IMR-90 (cell line): ENCODE results near the gene CMIP. TPM values are rescaled to one million over a fixed set of nuclear protein-coding genes. Genes with fewer than 3 reads are reported as not detected.

Source experiments
- ATAC-seq: fragments of 200-7000 bp; cut with Tn5 transposase; 2 replicates; pipeline ENCODE4 v1.9.1; 2020; ENCODE audit warnings: low read depth, mild to moderate bottlenecking, moderate library complexity
- BruUV-seq: library from RNA; stranded (reverse); fragments of 400-500 nt; replicated peaks from 2 replicates; lab custom pipeline; 2021; lab: Mats Ljungman, UMichigan
- CTCF ChIA-PET: fragments of 300-600 bp; formaldehyde crosslinking; extraction: SDS; loops from one replicate; lab custom pipeline; 2021; ENCODE audit warnings: antibody characterized with exemption; lab: Yijun Ruan, JAX
- POLR2A ChIA-PET: fragments of 300-600 bp; sonication (Branson Sonifier 250); formaldehyde crosslinking; loops from one replicate; lab custom pipeline; 2022; ENCODE audit warnings: antibody characterized with exemption; ENCODE audit not compliant: unreplicated experiment; lab: Charles Lee
- DNase-seq: peaks from one replicate; pipeline ENCODE4 v3.0.0; 2013
- H2AFZ ChIP-seq: replicated peaks from 2 replicates; pipeline ENCODE3; 2013; ENCODE audit warnings: low read length, mild to moderate bottlenecking; ENCODE audit not compliant: poor library complexity
- H2AK5ac ChIP-seq: 2 replicates; pipeline ENCODE4 v1.6.1; 2013; ENCODE audit warnings: low read depth, low read length, inconsistent platforms
- H2AK9ac ChIP-seq: replicated peaks from 2 replicates; pipeline ENCODE3; 2013; ENCODE audit warnings: mild to moderate bottlenecking, low read depth, low read length, moderate library complexity; ENCODE audit not compliant: poor library complexity
- H2BK120ac ChIP-seq: 2 replicates; pipeline ENCODE4 v1.6.1; 2013; ENCODE audit warnings: low read depth, low read length, inconsistent platforms
- H2BK15ac ChIP-seq: 3 replicates; pipeline ENCODE4 v1.6.1; 2013; ENCODE audit warnings: low read depth, low read length, inconsistent platforms
- H2BK20ac ChIP-seq: 2 replicates; pipeline ENCODE4 v1.6.1; 2013; ENCODE audit warnings: low read depth, mild to moderate bottlenecking, inconsistent platforms, low read length, moderate library complexity
- H2BK5ac ChIP-seq: 2 replicates; pipeline ENCODE4 v1.6.1; 2013; ENCODE audit warnings: mild to moderate bottlenecking, low read depth, low read length, inconsistent platforms; ENCODE audit not compliant: poor library complexity, severe bottlenecking
- H3K14ac ChIP-seq: replicated peaks from 2 replicates; pipeline ENCODE4 v1.6.1; 2013; ENCODE audit warnings: low read depth, low read length, inconsistent platforms
- H3K18ac ChIP-seq: 2 replicates; pipeline ENCODE4 v1.6.1; 2013; ENCODE audit warnings: low read depth, low read length, control low read depth
- H3K23ac ChIP-seq: 2 replicates; pipeline ENCODE4 v1.6.1; 2013; ENCODE audit warnings: low read depth, low read length, inconsistent platforms
- H3K27ac ChIP-seq: 2 replicates; pipeline ENCODE4 v1.5.1; 2013; ENCODE audit warnings: mild to moderate bottlenecking, control low read depth, low read length; ENCODE audit not compliant: insufficient read depth
- H3K27me3 ChIP-seq: 2 replicates; pipeline ENCODE4 v1.6.1; 2013; ENCODE audit warnings: low read length; ENCODE audit not compliant: control insufficient read depth, insufficient read depth
- H3K36me3 ChIP-seq: 2 replicates; pipeline ENCODE4 v1.6.1; 2013; ENCODE audit warnings: low read length, mixed read lengths; ENCODE audit not compliant: control insufficient read depth, insufficient read depth
- H3K4ac ChIP-seq: 2 replicates; pipeline ENCODE4 v1.6.1; 2013; ENCODE audit warnings: low read depth, low read length, inconsistent platforms
- H3K4me1 ChIP-seq: 2 replicates; pipeline ENCODE4 v1.6.1; 2013; ENCODE audit warnings: low read length, mixed read lengths; ENCODE audit not compliant: control insufficient read depth, insufficient read depth
- H3K4me2 ChIP-seq: 2 replicates; pipeline ENCODE4 v1.6.1; 2013; ENCODE audit warnings: low read depth, mild to moderate bottlenecking, control low read depth, low read length, moderate library complexity
- H3K4me3 ChIP-seq: 2 replicates; pipeline ENCODE4 v1.5.1; 2013; ENCODE audit warnings: low read depth, mild to moderate bottlenecking, control low read depth, low read length, moderate library complexity; ENCODE audit not compliant: insufficient read depth
- H3K56ac ChIP-seq: 2 replicates; pipeline ENCODE4 v1.6.1; 2013; ENCODE audit warnings: low read length, inconsistent platforms; ENCODE audit not compliant: insufficient read depth; ENCODE audit errors: extremely low read depth
- H3K79me1 ChIP-seq, 2 experiments: 2 replicates each; pipeline ENCODE4 v1.6.1; 2013; ENCODE audit warnings: low read length in 2 of 2, inconsistent platforms in 1 of 2, low read depth in 1 of 2
- H3K9ac ChIP-seq: 2 replicates; pipeline ENCODE4 v1.6.1; 2013; ENCODE audit warnings: low read depth, low read length, control low read depth
- H3K9me1 ChIP-seq: 2 replicates; pipeline ENCODE4 v1.6.1; 2013; ENCODE audit warnings: low read length, inconsistent platforms; ENCODE audit not compliant: insufficient read depth
- H3K9me3 ChIP-seq: 2 replicates; pipeline ENCODE4 v1.6.1; 2013; ENCODE audit warnings: low read length; ENCODE audit not compliant: control insufficient read depth, insufficient read depth
- H4K20me1 ChIP-seq: 2 replicates; pipeline ENCODE4 v1.6.1; 2013; ENCODE audit warnings: low read length, inconsistent platforms; ENCODE audit not compliant: insufficient read depth
- H4K5ac ChIP-seq: 2 replicates; pipeline ENCODE4 v1.6.1; 2013; ENCODE audit warnings: mild to moderate bottlenecking, low read depth, low read length, control low read depth
- H4K8ac ChIP-seq, 2 experiments: 2 replicates each; pipeline ENCODE4 v1.6.1; 2013; ENCODE audit warnings: low read depth in 2 of 2, low read length in 2 of 2, control low read depth in 1 of 2, inconsistent platforms in 1 of 2
- H4K91ac ChIP-seq: 2 replicates; pipeline ENCODE4 v1.6.1; 2013; ENCODE audit warnings: low read depth, low read length, inconsistent platforms; ENCODE audit not compliant: insufficient read depth
- BHLHE40 ChIP-seq: fragments of 150-350 bp; IDR thresholded peaks from 2 replicates; pipeline ENCODE4 v1.6.1; 2016; ENCODE audit warnings: mild to moderate bottlenecking, low read depth, low read length
- CEBPB ChIP-seq: IDR thresholded peaks from 2 replicates; pipeline ENCODE4 v1.6.1; 2012; ENCODE audit warnings: low read depth, low read length, improper control_type of control experiment
- ELK1 ChIP-seq: fragments of 150-350 bp; IDR thresholded peaks from 2 replicates; pipeline ENCODE4 v1.6.1; 2016; ENCODE audit warnings: low read depth, mild to moderate bottlenecking, low read length, moderate library complexity, borderline replicate concordance
- FOS ChIP-seq: fragments of 150-350 bp; IDR thresholded peaks from 2 replicates; pipeline ENCODE4 v1.6.1; 2016; ENCODE audit warnings: low read depth, low read length
- MAFK ChIP-seq: IDR thresholded peaks from 2 replicates; pipeline ENCODE4 v1.6.1; 2012; ENCODE audit warnings: low read depth, low read length, improper control_type of control experiment
- MAZ ChIP-seq: IDR thresholded peaks from 2 replicates; pipeline ENCODE4 v1.6.1; 2012; ENCODE audit warnings: low read depth, mild to moderate bottlenecking, low read length, improper control_type of control experiment, moderate library complexity, borderline replicate concordance
- MXI1 ChIP-seq: IDR thresholded peaks from 2 replicates; pipeline ENCODE4 v1.6.1; 2012; ENCODE audit warnings: low read depth, mild to moderate bottlenecking, low read length, moderate library complexity, borderline replicate concordance
- NFE2L2 ChIP-seq: fragments of 150-350 bp; IDR thresholded peaks from 2 replicates; pipeline ENCODE4 v1.6.1; 2016; ENCODE audit warnings: low read depth, mild to moderate bottlenecking, low read length
- POLR2A ChIP-seq: IDR thresholded peaks from 2 replicates; pipeline ENCODE4 v1.6.1; 2012; ENCODE audit warnings: mild to moderate bottlenecking, low read depth, low read length
- RAD21 ChIP-seq: IDR thresholded peaks from 2 replicates; pipeline ENCODE4 v1.6.1; 2012; ENCODE audit warnings: low read length, improper control_type of control experiment
- RCOR1 ChIP-seq: IDR thresholded peaks from 2 replicates; pipeline ENCODE4 v1.6.1; 2012; ENCODE audit warnings: mild to moderate bottlenecking, low read length, improper control_type of control experiment; ENCODE audit not compliant: insufficient replicate concordance
- RFX5 ChIP-seq: IDR thresholded peaks from 2 replicates; pipeline ENCODE4 v1.8.0; 2012; ENCODE audit warnings: low read depth, mild to moderate bottlenecking, low read length, moderate library complexity
- SMC3 ChIP-seq: fragments of 150-350 bp; IDR thresholded peaks from 2 replicates; pipeline ENCODE4 v1.6.1; 2016; ENCODE audit warnings: low read depth, mild to moderate bottlenecking, antibody characterized with exemption, low read length, moderate library complexity
- WGBS, 2 experiments: methylation state at CpG; one replicate each; pipeline versions ENCODE4 v1.1.5 to v1.1.7; 2013; ENCODE audit warnings: missing lambda C conversion rate in 2 of 2; ENCODE audit not compliant: insufficient read length in 1 of 2; ENCODE audit errors: extremely low coverage in 2 of 2; 5-methylcytosine and 5-hydroxymethylcytosine counted together
- dilution Hi-C: fragments of 300-500 bp; cut with HindIII; formaldehyde crosslinking; loops from one replicate; pipeline ENCODE4 v1.14.3; 2018; ENCODE audit warnings: low sequenced_read_pairs; ENCODE audit not compliant: unreplicated experiment
- in situ Hi-C: fragments of 300-500 bp; cut with MboI; formaldehyde crosslinking; loops from 3 replicates; pipeline ENCODE4 v1.14.3; 2019; ENCODE audit warnings: low sequenced_read_pairs, inconsistent platforms, mixed read lengths
- intact Hi-C: fragments of 100-400 bp; cut with micrococcal nuclease; formaldehyde crosslinking; loops from 2 replicates; pipeline ENCODE4 v1.10.0; 2022
- polyA plus RNA-seq, 3 experiments: library from polyadenylated mRNA; depleted of rRNA; stranded (reverse); fragments of >200 nt; gene quantifications; 2 replicates each; pipeline ENCODE4 v1.2.3, GENCODE V29; 2012; ENCODE audit warnings: low replicate concordance in 1 of 3
- total RNA-seq: library from RNA; depleted of rRNA; stranded (reverse); fragments of >200 nt; gene quantifications from 2 replicates; pipeline ENCODE4 v1.2.3, GENCODE V29; 2012
- TF ChIP-seq, protein P1 (sequence below): conservative IDR thresholded peaks from 2 replicates; pipeline ENCODE4 v1.5.1; 2012; ENCODE audit warnings: mild to moderate bottlenecking, low read depth, low read length, improper control_type of control experiment

The CMIP gene
- total and polyA plus RNA-seq, 2 of the 4 experiments (the other 2 are of a cell fraction), result 3.2 to 11.6 TPM

- Histone ChIP-seq H3K9me1 (no peaks in the 10 kb centered on the region), H2BK20ac (no peak overlapping the region), H4K8ac (peak overlapping the region in 1 of 2 experiments; percentile 57; a peak in 1 of 4 replicates), H4K5ac (peak overlapping the region; percentile 50; the same call in 1 of the 2 replicates), H3K36me3 (no peaks in the 10 kb centered on the region), H2AK5ac (peak overlapping the region; percentile 35), H3K14ac (peak overlapping the region; percentile 28; the same call in 1 of the 2 replicates), H4K20me1 (no peaks in the 10 kb centered on the region), H4K91ac (peak overlapping the region; percentile 57; the same call in 1 of the 2 replicates), H3K4me3 (peak overlapping the region; percentile 34), H2BK15ac (no peak overlapping the region), H3K4me2 (peak overlapping the region; percentile 81), H2AFZ (peak overlapping the region; percentile 96), H2AK9ac (peak overlapping the region; percentile 39), H3K4ac (no peak overlapping the region), H2BK5ac (no peak overlapping the region), H3K79me1 (no peaks in the 10 kb centered on the region), H3K9me3 (peaks cover under 1% of the 10 kb centered on the region; the same call in 1 of the 2 replicates), H3K27ac (no peak overlapping the region), H3K9ac (peak overlapping the region; percentile 52; the same call in 1 of the 2 replicates), H3K18ac (peak overlapping the region; percentile 52; the same call in 1 of the 2 replicates), H3K56ac (no peak overlapping the region), H3K27me3 (peaks cover 10% of the 10 kb centered on the region), H2BK120ac (peak overlapping the region; percentile 44; the same call in 1 of the 2 replicates), H3K23ac (no peak overlapping the region), H3K4me1 (peaks cover 7% of the 10 kb centered on the region; the same call in 1 of the 2 replicates)
- in situ Hi-C loops, result loop anchor here (5.0 to 25.0 kb wide), 3 partner anchors 363 to 1543 kb away; partner anchors contain the start of gene ATMIN
- intact Hi-C loops, result no loop called here
- POLR2A ChIA-PET, result no interaction called here
- dilution Hi-C loops, result no loop called here
- peak; percentile 72 for DNase-seq
- CTCF ChIA-PET, result interaction anchor here (1.3 kb wide), 1 partner anchor 11 kb away, joined by 3 read pairs; no protein-coding TSS in a partner anchor
- ATAC-seq, result peak; percentile 96
- 0% methylated on average over 9 of the region's 47 CpGs; no CpG with 5 or more reads in 1 of the 2 experiments for WGBS, 2 experiments
- no TSS peak for BruUV-seq
- no peak for TF ChIP-seq SMC3
- TF ChIP-seq RAD21, result no peak
- TF ChIP-seq MXI1, result no peak; the same call in 1 of the 2 replicates
- TF ChIP-seq POLR2A, result no peak
- TF ChIP-seq RFX5, result peak; percentile 17; the same call in 1 of the 2 replicates
- peak; percentile 53; the same call in 1 of the 2 replicates for TF ChIP-seq MAZ
- no peak for TF ChIP-seq BHLHE40
- no peak for TF ChIP-seq CEBPB
- no peak for TF ChIP-seq FOS
- TF ChIP-seq MAFK, result no peak
- TF ChIP-seq ELK1, result no peak
- TF ChIP-seq, protein P1, sequence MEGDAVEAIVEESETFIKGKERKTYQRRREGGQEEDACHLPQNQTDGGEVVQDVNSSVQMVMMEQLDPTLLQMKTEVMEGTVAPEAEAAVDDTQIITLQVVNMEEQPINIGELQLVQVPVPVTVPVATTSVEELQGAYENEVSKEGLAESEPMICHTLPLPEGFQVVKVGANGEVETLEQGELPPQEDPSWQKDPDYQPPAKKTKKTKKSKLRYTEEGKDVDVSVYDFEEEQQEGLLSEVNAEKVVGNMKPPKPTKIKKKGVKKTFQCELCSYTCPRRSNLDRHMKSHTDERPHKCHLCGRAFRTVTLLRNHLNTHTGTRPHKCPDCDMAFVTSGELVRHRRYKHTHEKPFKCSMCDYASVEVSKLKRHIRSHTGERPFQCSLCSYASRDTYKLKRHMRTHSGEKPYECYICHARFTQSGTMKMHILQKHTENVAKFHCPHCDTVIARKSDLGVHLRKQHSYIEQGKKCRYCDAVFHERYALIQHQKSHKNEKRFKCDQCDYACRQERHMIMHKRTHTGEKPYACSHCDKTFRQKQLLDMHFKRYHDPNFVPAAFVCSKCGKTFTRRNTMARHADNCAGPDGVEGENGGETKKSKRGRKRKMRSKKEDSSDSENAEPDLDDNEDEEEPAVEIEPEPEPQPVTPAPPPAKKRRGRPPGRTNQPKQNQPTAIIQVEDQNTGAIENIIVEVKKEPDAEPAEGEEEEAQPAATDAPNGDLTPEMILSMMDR, result peak; percentile 36
- TF ChIP-seq RCOR1, result no peak
- TF ChIP-seq NFE2L2, result no peak
These were observed 285.8 kb downstream of the CMIP start for GRCh38 chr16:81730090-81731051.
